ENCODE measurements around the gene UEVLD.

GRCh38 chr11:18491924-18492323 is 96.6 kb downstream of the UEVLD start:
- TF ChIP-seq, protein P1, sequence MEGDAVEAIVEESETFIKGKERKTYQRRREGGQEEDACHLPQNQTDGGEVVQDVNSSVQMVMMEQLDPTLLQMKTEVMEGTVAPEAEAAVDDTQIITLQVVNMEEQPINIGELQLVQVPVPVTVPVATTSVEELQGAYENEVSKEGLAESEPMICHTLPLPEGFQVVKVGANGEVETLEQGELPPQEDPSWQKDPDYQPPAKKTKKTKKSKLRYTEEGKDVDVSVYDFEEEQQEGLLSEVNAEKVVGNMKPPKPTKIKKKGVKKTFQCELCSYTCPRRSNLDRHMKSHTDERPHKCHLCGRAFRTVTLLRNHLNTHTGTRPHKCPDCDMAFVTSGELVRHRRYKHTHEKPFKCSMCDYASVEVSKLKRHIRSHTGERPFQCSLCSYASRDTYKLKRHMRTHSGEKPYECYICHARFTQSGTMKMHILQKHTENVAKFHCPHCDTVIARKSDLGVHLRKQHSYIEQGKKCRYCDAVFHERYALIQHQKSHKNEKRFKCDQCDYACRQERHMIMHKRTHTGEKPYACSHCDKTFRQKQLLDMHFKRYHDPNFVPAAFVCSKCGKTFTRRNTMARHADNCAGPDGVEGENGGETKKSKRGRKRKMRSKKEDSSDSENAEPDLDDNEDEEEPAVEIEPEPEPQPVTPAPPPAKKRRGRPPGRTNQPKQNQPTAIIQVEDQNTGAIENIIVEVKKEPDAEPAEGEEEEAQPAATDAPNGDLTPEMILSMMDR (IDR thresholded peaks at IDR 0.05; ENCODE audit: insufficient read depth, low read depth, low read length): no peak
- no peak for TF ChIP-seq EZH2 (IDR thresholded peaks at IDR 0.05; ENCODE audit: insufficient read depth, low read length)

All from astrocyte (in vitro differentiated cells and primary cell).